ENCODE results near the gene PCNX4. TPM values are rescaled to one million over a fixed set of nuclear protein-coding genes. Genes with fewer than 3 reads are reported as not detected.
A peak's percentile ranks its signal among the peaks of the same experiment; 100 is the strongest.

Gene PCNX4
- total RNA-seq, 1 donor from 2014 or later = 80.6 TPM

DNA sequence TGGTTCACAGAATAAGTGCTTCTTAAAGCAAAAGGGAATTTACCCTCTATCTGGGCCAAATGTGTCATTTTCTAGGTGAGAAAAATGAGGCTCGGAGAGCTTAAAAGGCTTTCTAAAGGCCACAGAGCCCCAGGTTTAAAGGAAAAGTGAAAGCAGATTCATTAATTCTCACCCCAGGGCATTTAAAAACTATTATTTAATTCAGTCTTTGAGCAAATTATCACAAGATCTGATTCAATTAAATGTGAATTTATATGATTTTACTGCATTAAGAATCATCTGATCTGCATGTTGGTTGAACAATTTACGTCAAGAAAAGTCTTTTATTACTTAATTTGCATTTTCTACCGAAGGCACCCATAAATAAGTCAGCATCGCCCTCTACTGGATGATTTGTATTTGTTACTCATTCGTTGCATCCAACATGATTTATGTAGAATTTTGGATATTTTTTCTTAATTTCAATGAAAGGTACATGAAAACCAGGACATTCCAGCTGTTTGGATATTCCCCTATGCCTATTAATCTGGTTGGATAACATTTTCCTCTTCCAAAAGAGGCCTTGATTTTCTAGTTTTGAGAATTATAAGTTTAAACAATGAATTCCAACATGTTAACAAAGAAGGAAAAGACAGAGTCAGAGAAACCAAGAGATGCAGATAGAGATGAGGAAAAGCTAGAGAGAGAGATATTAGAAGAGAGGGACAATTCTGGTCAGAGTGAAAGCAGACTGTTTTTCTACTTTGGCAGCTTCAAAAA lies 92.6 kb downstream of the PCNX4 start:
- H3K27me3 Mint-ChIP-seq (ENCODE audit: unreplicated experiment) = no peaks in the 10 kb centered on the region
- no peak overlapping the region for H3K27ac Mint-ChIP-seq (ENCODE audit: unreplicated experiment)
- no peaks in the 10 kb centered on the region for H3K4me1 Mint-ChIP-seq (ENCODE audit: low read depth, unreplicated experiment)
- peak; percentile 88 for TF ChIP-seq CTCF (IDR thresholded peaks at IDR 0.05; ENCODE audit: partially characterized antibody, unreplicated experiment)
- no peak overlapping the region for H3K4me3 Mint-ChIP-seq (ENCODE audit: unreplicated experiment)
- H3K36me3 Mint-ChIP-seq (ENCODE audit: unreplicated experiment) = no peaks in the 10 kb centered on the region
- no peak for DNase-seq
- H3K9me3 Mint-ChIP-seq (ENCODE audit: unreplicated experiment) = no peaks in the 10 kb centered on the region

- H3K36me3 Mint-ChIP-seq (ENCODE audit: unreplicated experiment) = no peaks in the 10 kb centered on the region
- H3K9me3 Mint-ChIP-seq (ENCODE audit: unreplicated experiment) = no peaks in the 10 kb centered on the region
- H3K4me3 Mint-ChIP-seq (ENCODE audit: unreplicated experiment) = no peak overlapping the region
- no peaks in the 10 kb centered on the region for H3K27me3 Mint-ChIP-seq (ENCODE audit: unreplicated experiment)
- H3K4me1 Mint-ChIP-seq (ENCODE audit: low read depth, unreplicated experiment) = no peaks in the 10 kb centered on the region
- DNase-seq = no peak
- no peak for TF ChIP-seq CTCF (IDR thresholded peaks at IDR 0.05; ENCODE audit: partially characterized antibody, unreplicated experiment)
- no peak overlapping the region for H3K27ac Mint-ChIP-seq (ENCODE audit: unreplicated experiment)
Observed at GRCh38 chr14:60184905-60185555, 93.3 kb downstream of the PCNX4 start.

GRCh38 chr14:60188115-60188514 lies 96.4 kb downstream of the PCNX4 start:
- no peak for DNase-seq
- no peaks in the 10 kb centered on the region for H3K4me1 Mint-ChIP-seq (ENCODE audit: low read depth, unreplicated experiment)
- no peaks in the 10 kb centered on the region for H3K27me3 Mint-ChIP-seq (ENCODE audit: unreplicated experiment)
- H3K4me3 Mint-ChIP-seq (ENCODE audit: unreplicated experiment) = no peak overlapping the region
- no peaks in the 10 kb centered on the region for H3K36me3 Mint-ChIP-seq (ENCODE audit: unreplicated experiment)
- TF ChIP-seq CTCF (IDR thresholded peaks at IDR 0.05; ENCODE audit: partially characterized antibody, unreplicated experiment) = no peak
- no peaks in the 10 kb centered on the region for H3K9me3 Mint-ChIP-seq (ENCODE audit: unreplicated experiment)
- H3K27ac Mint-ChIP-seq (ENCODE audit: unreplicated experiment) = no peak overlapping the region

- Mint-ChIP-seq H3K36me3 (ENCODE audit: unreplicated experiment) (no peaks in the 10 kb centered on the region), H3K4me1 (ENCODE audit: low read depth, unreplicated experiment) (no peaks in the 10 kb centered on the region), H3K9me3 (ENCODE audit: unreplicated experiment) (no peaks in the 10 kb centered on the region), H3K27me3 (ENCODE audit: unreplicated experiment) (no peaks in the 10 kb centered on the region), H3K4me3 (ENCODE audit: unreplicated experiment) (no peak overlapping the region), H3K27ac (ENCODE audit: unreplicated experiment) (no peak overlapping the region)
- no peak for DNase-seq
- TF ChIP-seq CTCF (IDR thresholded peaks at IDR 0.05; ENCODE audit: partially characterized antibody, unreplicated experiment) = no peak
Observed at GRCh38 chr14:60188696-60189095, 97.0 kb downstream of the PCNX4 start.

All from glutamatergic neuron (in vitro differentiated cells).